GM19025 (cell line): Measurements from ENCODE around the gene STK32B.
"Not testable (repeated sequence)": the region's sequence is repeated elsewhere in the genome, so short reads cannot be mapped to it uniquely, and the experiment has no call there.

Experiments used
- ATAC-seq: cut with Tn5 transposase; IDR thresholded peaks from one replicate; pipeline ENCODE4 v1.9.1; 2021; ENCODE audit warnings: mild to moderate bottlenecking, low read depth, moderate library complexity; ENCODE audit not compliant: unreplicated experiment

Gene STK32B

GRCh38 chr4:5412751-5413150 is 361.5 kb downstream of the STK32B start:
- no peak for ATAC-seq

- ATAC-seq, result no peak
Observed at GRCh38 chr4:5416637-5417036, 365.4 kb downstream of the STK32B start.

GRCh38 chr4:5420266-5420665 is 369.0 kb downstream of the STK32B start:
- no peak for ATAC-seq

GRCh38 chr4:5421416-5421815 is 370.1 kb downstream of the STK32B start:
- ATAC-seq, result no peak

- ATAC-seq, result no peak
Observed at GRCh38 chr4:5422195-5422594, 370.9 kb downstream of the STK32B start.

- ATAC-seq, result no peak
Observed at GRCh38 chr4:5423670-5424069, 372.4 kb downstream of the STK32B start.

- no peak for ATAC-seq
Observed at GRCh38 chr4:5424211-5424610, 372.9 kb downstream of the STK32B start.

- ATAC-seq, result no peak
Observed at GRCh38 chr4:5424901-5425300, 373.6 kb downstream of the STK32B start.

- no peak for ATAC-seq
Observed at GRCh38 chr4:5429747-5430146, 378.5 kb downstream of the STK32B start.

- ATAC-seq, result no peak
Observed at GRCh38 chr4:5433196-5433595, 381.9 kb downstream of the STK32B start.

- no peak for ATAC-seq
Observed at GRCh38 chr4:5435201-5435600, 383.9 kb downstream of the STK32B start.

- no peak for ATAC-seq
Observed at GRCh38 chr4:5435823-5436222, 384.5 kb downstream of the STK32B start.

GRCh38 chr4:5443976-5444802 is 392.9 kb downstream of the STK32B start:
- ATAC-seq, result not testable (repeated sequence)

GRCh38 chr4:5444918-5445517 is 393.7 kb downstream of the STK32B start:
- ATAC-seq, result no peak

GRCh38 chr4:5446595-5447226 is 395.4 kb downstream of the STK32B start:
- ATAC-seq, result no peak

- no peak for ATAC-seq
Observed at GRCh38 chr4:5447755-5448154, 396.5 kb downstream of the STK32B start.

GRCh38 chr4:5448221-5448620 is 396.9 kb downstream of the STK32B start:
- no peak for ATAC-seq

GRCh38 chr4:5451243-5451642 is 400.0 kb downstream of the STK32B start:
- no peak for ATAC-seq

GRCh38 chr4:5452156-5452555 is 400.9 kb downstream of the STK32B start:
- ATAC-seq, result no peak

- ATAC-seq, result no peak
Observed at GRCh38 chr4:5455003-5455585, 403.8 kb downstream of the STK32B start.

- ATAC-seq, result no peak
Observed at GRCh38 chr4:5456296-5456845, 405.1 kb downstream of the STK32B start.
